Measurements from ENCODE around the gene ACSBG1.

ACSBG1 gene

GRCh38 chr15:78208887-78209645, 25.3 kb downstream of the ACSBG1 start:
- ChIA-PET CTCF (no interaction called here), POLR2A (no interaction called here)
- no peak for TF ChIP-seq CTCF (IDR thresholded peaks at IDR 0.05; ENCODE audit: insufficient read depth, low read length, missing control alignments)
- no peak for DNase-seq (ENCODE audit: low read depth, low spot score)
- no peak overlapping the region for H3K4me3 ChIP-seq (ENCODE audit: low read depth, low read length)

GRCh38 chr15:78208341-78208844, 26.0 kb downstream of the ACSBG1 start:
- ChIA-PET CTCF (interaction anchor here (3.9 kb wide), 1 partner anchor 33 kb away, joined by 22 read pairs; no protein-coding TSS in a partner anchor), POLR2A (no interaction called here)
- no peak for TF ChIP-seq CTCF (IDR thresholded peaks at IDR 0.05; ENCODE audit: insufficient read depth, low read length, missing control alignments)
- no peak overlapping the region for H3K4me3 ChIP-seq (ENCODE audit: low read depth, low read length)
- no peak for DNase-seq (ENCODE audit: low read depth, low spot score)

GRCh38 chr15:78207641-78208340, 26.6 kb downstream of the ACSBG1 start:
- TF ChIP-seq CTCF (IDR thresholded peaks at IDR 0.05; ENCODE audit: insufficient read depth, low read length, missing control alignments), result no peak
- POLR2A ChIA-PET, result no interaction called here
- no peak overlapping the region for H3K4me3 ChIP-seq (ENCODE audit: low read depth, low read length)
- DNase-seq (ENCODE audit: low read depth, low spot score), result no peak
- CTCF ChIA-PET, result interaction anchor here (3.9 kb wide), 1 partner anchor 33 kb away, joined by 22 read pairs; no protein-coding TSS in a partner anchor

- CTCF ChIA-PET, result interaction anchor here (1.0 to 3.9 kb wide), 3 partner anchors 17 to 34 kb away, joined by 3 to 22 read pairs (median 3); no protein-coding TSS in a partner anchor
- POLR2A ChIA-PET, result no interaction called here
- no peak overlapping the region for H3K4me3 ChIP-seq (ENCODE audit: low read depth, low read length)
Measured at GRCh38 chr15:78207110-78207458, 27.3 kb downstream of the ACSBG1 start.

GRCh38 chr15:78206326-78207109, 27.8 kb downstream of the ACSBG1 start:
- no peak for DNase-seq (ENCODE audit: low read depth, low spot score)
- H3K4me3 ChIP-seq (ENCODE audit: low read depth, low read length), result no peak overlapping the region
- POLR2A ChIA-PET, result no interaction called here
- CTCF ChIA-PET, result interaction anchor here (1.0 to 3.9 kb wide), 5 partner anchors 11 to 247 kb away, joined by 3 to 22 read pairs (median 5); no protein-coding TSS in a partner anchor
- no peak for TF ChIP-seq CTCF (IDR thresholded peaks at IDR 0.05; ENCODE audit: insufficient read depth, low read length, missing control alignments)

More at GRCh38 chr15:78207110-78207458, 27.3 kb downstream of the ACSBG1 start:
- no peak for DNase-seq (ENCODE audit: low read depth, low spot score)
- TF ChIP-seq CTCF (IDR thresholded peaks at IDR 0.05; ENCODE audit: insufficient read depth, low read length, missing control alignments), result no peak
